Hepatocyte (in vitro differentiated cells): ENCODE data around the gene PAX7.

Source experiments
- EZH2 ChIP-seq: fragments of 200-600 bp; sonication (generic); IDR thresholded peaks from 2 replicates; pipeline ENCODE4 v1.6.1; 2016; ENCODE audit warnings: antibody characterized with exemption, mild to moderate bottlenecking, borderline replicate concordance
- TF ChIP-seq, protein P1 (sequence below): fragments of 200-600 bp; sonication (generic); IDR thresholded peaks from 2 replicates; pipeline ENCODE4 v1.5.1; 2016; ENCODE audit warnings: antibody characterized with exemption, mild to moderate bottlenecking; ENCODE audit not compliant: poor library complexity

- TF ChIP-seq, protein P1, sequence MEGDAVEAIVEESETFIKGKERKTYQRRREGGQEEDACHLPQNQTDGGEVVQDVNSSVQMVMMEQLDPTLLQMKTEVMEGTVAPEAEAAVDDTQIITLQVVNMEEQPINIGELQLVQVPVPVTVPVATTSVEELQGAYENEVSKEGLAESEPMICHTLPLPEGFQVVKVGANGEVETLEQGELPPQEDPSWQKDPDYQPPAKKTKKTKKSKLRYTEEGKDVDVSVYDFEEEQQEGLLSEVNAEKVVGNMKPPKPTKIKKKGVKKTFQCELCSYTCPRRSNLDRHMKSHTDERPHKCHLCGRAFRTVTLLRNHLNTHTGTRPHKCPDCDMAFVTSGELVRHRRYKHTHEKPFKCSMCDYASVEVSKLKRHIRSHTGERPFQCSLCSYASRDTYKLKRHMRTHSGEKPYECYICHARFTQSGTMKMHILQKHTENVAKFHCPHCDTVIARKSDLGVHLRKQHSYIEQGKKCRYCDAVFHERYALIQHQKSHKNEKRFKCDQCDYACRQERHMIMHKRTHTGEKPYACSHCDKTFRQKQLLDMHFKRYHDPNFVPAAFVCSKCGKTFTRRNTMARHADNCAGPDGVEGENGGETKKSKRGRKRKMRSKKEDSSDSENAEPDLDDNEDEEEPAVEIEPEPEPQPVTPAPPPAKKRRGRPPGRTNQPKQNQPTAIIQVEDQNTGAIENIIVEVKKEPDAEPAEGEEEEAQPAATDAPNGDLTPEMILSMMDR: no peak
- no peak for TF ChIP-seq EZH2
Measured at GRCh38 chr1:18747671-18748070, 117.0 kb downstream of the PAX7 start.
